Kidney capillary endothelial cell (primary cell): Measurements from ENCODE around the gene BET1L.
"Not testable (repeated sequence)": the region's sequence is repeated elsewhere in the genome, so short reads cannot be mapped to it uniquely, and the experiment has no call there.

Source experiments
- DNase-seq: peaks from one replicate; pipeline ENCODE4 v3.0.0-alpha.2; 2018; ENCODE audit warnings: low spot score

The BET1L gene

DNA sequence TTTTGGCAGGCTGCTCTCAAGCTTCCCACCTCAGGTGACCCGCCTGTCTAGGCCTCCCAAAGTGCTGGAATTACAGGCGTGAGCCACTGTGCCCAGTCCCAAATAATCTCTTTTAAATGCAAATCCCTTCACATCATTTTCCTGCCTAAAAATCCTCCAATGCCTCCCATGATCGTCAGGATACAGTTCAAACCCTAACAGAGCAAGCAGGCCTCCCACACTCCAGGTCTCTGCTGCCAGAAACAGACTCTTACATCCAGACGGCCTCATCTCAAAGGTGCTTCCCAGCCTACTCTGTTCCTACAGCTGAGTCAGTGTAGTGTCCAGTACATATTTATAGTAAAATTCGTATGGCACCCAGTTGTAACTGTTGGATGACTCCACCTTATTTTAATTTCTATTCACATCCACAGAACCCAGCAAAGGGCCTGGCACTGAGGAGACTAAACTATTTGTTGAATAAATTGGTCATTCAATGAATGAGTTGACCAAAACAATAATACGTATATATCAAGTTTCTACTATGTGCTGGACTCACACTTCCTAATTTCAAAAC lies 20.7 kb upstream of the BET1L start:
- no peak for DNase-seq

DNA sequence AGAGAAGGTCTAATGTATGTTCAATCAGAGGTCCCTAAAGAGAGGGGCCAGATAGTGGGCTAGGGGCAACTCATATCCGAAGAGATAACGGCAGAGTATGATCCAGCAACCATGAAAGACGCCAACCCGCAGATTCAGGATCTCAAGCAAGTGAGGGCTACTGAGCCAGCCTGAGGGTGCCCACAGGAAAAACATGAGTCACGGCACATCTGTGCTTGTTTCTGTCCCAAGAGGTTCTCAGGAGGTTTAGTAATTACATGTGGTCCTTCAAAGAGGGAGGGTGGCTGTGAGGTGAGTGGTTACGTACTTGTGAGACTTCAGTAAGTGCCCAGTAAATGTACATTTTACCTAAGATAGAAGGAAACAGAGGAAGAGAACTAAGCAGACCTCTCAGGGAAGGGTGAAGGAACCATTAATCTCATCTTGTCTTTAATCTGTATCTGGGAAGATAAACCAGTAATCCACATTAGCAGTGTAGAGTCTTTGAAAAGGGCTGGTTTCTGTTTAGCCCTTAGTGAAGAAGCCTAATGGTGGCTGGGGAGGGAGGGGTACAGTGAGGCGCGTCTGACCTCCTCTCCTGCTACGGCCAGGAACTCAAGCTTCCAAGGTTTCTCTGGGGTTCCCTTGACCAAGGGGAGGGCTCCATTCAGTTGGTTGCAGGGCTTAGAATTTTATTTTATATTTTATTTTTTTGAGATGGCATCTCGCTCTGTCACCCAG lies 18.7 kb upstream of the BET1L start:
- DNase-seq: no peak

DNA sequence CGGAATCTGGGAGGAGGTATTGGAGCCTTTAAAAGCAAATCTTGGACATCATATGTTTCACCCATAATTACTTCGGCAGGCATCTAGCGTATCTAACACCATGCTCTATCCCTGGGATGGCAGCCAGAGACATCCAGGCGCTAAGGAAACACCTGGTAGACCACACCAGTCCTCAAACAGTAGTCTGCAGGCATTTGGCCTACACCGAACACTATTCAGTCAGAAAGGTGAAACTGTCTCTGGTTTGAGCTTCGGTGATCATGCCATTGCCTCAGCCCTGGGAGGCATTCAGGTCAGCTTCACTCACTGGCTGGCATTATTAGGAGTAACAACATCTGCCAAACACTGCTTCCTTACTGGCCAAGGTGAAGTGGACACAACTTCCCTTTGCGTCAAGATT lies 17.2 kb upstream of the BET1L start:
- DNase-seq: no peak

DNA sequence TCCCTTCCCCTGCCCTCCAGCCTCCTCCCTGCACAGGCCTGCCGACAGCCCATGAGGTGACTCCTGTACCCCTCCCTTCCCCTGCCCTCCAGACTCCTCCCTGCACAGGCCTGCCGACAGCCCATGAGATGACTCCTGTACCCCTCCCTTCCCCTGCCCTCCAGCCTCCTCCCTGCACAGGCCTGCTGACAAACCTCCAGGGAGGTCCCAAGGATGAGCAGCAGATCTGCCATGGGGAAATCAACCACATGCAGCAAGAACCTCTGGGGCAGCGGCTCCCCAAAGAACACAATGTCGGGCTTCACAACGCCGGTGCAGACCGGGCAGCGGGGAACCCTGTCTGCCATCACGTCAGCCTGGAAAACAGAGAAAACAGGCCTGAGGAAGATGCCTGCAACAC lies 16.7 kb upstream of the BET1L start:
- DNase-seq: no peak

DNA sequence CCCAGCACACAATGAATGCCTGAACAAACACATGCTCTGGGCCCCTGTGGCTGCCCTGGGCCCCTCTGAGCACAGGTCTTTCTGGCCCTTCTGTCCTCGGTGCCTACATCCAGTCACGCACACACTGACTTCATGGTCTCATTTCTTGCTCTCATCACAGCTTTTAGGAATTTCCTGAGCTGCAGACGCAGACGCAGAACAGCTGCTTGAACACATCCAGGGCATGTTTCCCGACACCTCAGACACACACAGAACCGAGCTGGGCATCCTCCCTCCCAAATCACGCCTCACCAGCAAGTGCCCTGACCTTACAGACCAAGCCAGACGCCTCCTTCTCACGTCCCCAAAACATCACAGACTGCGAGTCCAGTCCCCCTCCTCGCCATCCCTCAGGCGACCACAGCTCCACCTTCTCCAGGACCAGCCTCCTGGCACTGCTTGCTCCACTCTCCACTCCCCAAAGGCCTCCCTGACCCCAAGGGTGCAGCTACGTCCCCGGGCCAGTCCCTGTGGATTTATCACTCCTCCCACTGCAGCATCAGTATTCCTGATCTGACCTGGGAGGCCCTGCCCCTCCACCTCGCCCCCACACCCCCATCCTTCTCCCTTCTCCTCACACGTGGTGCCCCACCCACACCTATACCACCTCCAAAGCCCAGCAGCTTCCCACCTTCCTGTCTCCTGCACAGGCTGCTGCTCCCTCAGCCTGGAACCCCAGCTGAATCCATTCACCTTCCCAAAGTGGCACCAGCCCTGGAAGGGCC lies 16.0 kb upstream of the BET1L start:
- DNase-seq: no peak

DNA sequence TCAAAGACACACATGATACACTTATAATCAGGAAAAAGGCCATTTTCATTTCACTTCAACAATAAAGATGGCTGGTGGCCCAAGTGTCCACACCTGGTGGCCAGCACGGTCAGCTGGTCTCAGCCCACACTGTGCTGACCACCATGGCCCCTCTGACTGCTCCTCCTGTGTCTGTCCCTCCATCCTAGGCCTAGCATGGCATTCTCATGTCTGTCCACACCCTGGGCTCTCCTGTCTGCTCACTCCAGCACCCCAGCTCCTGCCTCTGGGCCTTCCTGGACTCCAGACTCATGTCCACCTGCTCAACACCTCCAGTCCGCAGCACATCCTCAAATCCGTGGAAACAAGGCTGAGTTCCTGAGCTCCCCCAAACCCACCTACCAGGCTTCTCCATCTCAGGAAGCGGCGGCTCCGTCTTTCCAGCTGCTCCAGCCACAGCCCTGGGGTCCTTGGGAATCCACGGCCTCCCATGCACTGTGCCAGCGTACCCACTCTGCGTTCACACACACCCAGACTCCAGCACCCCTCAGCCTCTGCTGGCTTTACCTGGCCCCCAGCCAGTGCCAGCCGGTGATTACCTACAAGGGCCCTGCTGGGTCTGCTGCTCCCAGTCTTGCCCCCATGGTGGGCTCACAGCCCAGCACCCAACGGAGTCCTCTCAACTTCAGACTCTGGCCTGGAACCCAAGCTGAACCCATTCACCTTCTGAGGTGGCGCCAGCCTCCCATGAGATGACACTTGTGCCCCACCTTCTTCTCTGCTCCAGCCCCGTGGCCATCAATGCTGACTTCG lies 15.0 kb upstream of the BET1L start:
- no peak for DNase-seq

DNA sequence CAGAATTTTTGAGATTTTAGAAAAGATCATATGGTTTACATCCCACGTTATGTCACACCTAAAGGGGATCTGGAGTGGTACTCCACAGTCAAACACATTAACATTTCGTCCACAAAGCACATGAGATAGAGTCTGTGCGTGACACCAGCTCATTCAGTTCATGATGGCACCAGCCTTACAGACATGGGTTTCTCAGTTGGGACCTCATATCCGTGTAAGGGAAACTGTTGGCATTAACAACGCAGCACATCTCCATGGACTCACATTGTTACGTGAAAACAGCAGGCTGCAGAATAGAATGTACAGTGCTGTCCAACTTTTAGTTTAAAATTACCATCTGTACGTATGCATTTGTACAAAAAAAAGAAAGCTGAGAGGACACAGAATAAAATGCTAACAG lies 14.3 kb upstream of the BET1L start:
- DNase-seq: no peak

DNA sequence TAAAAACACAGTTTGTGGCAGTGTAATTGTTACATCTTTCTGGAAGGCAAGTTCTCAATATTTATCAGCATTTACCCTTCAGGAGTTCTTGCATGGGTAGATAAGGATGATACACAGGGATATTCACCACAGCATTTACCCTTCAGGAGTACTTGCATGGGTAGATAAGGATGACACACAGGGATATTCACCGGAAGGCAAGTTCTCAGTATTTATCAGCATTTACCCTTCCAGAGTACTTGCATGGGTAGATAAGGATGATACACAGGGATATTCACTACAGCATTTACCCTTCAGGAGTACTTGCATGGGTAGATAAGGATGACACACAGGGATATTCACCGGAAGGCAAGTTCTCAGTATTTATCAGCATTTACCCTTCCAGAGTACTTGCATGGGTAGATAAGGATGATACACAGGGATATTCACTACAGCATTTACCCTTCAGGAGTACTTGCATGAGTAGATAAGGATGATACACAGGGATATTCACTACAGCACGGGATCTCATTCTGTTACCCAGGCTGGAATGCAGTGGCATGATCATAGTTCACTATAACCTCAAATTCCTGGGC lies 13.5 kb upstream of the BET1L start:
- DNase-seq: not testable (repeated sequence)

DNA sequence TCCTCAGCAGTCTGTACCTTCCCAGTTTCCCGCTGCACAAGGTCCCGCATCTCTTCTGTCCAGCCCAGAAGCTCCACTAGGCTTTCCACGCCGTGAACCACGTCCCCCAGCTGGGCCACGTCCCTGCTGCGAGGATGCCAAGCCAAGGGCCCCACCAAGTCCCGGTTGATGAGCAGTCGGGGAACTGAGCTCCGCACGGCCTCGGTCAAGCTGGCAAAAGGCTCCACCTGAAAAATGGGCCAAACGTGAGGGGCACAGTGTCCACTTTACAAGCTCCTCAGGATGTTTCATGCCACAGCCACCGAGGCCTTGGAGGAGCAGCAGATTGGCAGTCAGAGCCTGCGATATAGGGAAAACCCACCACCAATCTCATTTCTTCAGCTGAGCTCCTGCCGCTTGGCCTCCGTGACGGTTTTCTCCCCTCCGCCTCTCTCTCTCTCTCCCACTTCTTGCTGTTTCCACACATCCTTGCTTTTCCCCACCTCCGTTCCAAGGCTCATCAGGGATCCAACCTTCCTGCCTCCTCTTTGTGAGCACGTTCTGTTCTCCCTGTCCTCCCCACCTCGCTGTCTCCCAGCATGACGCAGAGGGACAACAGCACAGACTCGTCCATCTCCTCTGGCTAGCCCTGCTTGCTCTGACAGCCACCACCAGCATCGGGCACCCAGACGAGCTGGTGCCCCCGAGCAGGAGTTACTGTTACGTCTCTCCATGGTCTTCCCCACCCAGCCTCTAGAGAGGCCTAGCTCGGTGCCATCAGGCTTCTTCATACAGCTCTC lies 11.8 kb upstream of the BET1L start:
- no peak for DNase-seq

DNA sequence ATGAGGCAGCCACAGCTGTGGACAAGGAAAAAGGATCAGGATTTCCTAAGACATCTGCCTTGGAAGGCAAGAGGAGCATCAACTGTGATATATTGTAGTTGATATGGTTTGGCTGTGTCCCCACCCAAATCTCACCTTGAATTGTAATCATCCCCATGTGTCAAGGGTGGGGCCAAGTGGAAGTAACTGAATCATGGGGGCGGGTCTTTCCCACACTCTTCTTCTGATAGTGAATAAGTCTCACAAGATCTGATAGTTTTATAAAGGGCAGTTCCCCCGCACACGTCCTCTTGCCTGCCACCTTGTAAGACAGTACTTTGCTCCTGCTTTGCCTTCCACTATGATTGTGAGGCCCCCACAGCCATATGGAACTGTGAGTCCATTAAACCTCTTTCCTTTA lies 10.5 kb upstream of the BET1L start:
- DNase-seq: no peak

DNA sequence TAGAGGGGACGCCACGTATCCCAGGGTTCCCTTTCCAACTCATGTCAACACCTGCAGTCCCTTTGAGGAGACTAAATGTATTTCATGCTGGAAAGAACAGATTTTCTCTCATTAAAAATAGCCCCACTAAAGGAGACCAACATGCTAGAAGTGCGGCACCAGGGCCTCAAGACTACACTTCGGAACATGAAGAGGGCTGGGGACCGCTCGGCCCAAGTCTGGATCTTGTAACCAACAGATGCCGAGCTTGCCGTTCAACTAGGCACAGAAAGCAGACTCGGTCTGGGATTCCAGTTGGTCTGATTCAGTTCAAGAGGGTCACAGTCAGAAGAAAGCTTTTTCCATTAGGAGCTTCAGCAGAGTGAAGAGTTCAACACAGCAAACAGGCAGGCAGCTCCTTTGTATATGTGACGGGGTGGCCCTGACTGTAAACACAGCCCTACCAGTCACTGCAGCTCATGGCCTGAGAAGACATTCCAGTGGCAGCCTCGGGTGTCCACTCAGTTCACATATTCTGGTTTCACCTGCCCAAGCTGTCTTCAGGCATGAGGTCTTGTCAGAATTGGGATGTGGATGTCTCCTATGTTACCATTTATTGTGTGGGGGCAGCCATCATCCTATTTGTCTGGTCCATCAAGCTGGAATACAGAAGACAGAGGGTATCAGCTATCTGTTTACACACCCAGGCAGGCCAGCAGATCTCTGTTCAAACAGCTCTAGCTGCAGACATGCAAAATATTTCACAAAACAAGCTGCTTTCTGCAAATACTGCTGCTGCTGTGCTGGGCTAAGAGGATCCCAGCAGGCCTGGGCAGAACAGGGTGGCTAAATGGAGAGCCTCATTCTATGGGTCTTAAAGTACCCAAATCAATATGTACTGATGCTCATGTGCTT lies 9.1 kb upstream of the BET1L start:
- DNase-seq: no peak

DNA sequence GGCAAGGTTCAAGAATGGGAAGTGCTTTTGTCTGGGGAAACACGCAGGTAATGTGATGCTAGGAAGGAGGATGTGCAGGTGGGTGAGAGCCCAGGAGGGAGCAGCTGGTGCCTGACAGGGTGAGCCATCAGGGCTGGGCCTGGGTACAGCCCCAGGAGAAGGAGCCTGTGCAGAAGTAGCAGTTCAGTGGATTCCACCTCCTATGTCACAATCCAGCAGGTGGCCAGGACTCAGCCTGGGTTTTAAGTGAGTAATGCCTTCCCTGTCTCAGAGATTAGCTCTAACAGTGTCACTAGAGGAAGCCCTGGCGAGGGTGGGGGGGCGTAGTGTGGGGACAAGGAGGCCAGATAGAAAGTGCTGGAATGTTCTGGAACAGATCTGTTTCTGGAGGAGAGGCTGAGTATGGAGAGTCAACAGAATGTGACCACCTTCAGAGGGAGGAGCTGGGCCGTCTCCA lies 8.4 kb upstream of the BET1L start:
- DNase-seq: no peak

DNA sequence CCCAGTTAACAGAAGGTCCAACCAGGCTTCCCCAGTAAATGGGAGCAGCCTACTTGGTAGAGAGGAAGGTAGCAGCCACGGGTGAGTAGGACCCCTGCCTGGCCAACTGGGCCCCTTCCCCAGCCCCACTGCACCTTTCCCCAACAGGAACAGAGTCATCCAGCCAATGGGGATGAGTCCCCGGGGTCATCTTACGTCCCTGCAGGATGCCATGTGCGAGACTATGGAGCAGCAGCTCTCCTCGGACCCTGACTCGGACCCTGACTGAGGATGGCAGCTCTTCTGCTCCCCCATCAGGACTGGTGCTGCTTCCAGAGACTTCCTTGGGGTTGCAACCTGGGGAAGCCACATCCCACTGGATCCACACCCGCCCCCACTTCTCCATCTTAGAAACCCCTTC lies 6.9 kb upstream of the BET1L start:
- no peak for DNase-seq

DNA sequence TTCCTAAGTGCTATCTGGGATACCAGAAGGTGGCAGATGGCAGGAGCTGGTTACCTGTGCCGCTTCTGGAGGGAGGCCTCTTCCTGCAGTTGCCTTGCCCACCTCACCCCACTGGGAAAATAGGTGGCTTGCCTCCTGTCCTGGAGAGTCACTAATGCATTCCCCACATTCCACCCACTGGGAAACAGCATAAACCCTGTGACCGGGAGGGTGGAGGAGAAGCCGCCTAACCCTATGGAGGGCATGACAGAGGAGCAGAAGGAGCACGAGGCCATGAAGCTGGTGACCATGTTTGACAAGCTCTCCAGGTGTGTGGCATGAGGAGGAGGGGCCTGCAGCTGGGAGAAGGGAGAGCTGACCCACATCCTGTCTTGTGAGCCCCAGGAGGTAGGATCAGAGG lies 5.9 kb upstream of the BET1L start:
- no peak for DNase-seq

DNA sequence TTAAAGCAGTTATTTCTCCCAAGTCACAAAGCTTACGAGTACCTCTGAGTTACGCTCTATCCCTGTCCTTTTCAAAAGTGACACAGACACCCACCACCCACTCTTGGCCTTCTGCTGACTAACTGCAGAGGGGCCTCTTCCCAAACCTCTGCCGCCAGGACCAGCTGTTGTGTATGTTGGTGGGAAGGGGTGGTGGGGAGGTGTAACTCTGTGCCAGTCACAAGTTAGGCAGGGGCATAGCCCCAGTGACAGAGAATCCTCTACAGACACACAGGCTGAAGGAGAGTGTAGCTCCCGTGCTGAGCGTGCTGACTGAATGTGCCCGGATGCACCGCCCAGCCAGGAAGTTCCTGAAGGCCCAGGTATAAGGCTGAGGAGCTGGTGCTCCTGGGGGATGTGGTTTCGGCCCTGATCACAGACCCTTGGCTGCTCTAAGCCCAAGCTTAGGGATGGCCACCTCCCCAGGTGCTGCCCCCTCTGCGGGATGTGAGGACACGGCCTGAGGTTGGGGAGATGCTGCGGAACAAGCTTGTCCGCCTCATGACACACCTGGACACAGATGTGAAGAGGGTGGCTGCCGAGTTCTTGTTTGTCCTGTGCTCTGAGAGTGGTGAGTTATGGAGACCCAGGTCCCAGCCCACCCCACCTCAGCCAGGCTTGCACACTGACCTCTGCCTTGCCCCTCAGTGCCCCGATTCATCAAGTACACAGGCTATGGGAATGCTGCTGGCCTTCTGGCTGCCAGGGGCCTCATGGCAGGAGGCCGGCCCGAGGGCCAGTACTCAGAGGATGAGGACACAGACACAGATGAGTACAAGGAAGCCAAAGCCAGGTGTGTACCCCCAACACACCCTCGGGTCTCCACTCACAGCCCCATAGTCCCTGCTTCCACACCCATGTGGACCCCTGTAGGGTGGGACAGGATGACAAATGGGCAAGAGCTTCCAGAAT lies 5.2 kb upstream of the BET1L start:
- DNase-seq: no peak

DNA sequence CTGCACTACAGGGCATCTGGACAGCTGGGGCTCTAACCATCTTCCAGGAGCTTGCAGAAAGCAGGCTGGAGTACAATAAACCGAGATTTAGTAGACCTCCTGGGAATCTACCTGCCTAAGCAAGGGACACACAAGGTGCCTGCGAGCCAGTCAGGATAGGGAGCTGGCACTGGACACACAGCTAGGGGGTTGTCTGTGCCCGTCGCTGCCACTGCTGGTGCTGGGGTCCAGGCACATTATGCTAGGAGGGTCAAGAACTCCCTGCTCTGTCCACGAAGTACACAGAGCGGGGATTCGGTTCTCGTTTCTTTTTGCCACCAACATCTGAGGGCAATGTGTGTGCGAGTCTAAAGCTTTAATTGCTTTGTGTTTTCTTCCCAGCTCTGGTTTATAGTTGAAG lies 4.5 kb upstream of the BET1L start:
- DNase-seq: no peak

DNA sequence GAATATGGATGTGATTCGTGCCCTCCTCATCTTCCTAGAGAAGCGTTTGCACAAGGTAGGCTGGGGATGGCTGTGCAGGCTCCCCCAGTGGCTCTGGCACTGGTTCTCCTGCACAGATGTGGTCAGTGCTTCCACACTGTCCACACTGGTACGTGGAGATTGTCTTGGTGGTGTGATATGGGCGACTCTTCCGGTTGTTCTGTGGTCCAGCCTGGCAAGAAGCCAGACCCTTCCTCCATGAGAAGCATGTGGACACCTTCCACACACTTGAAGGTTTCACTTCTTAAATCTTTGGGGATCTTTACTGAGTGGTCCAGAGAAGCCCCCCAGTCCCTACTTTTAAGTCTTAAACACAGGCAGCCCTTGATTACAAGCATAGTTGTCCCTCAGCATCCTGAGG lies 4.1 kb upstream of the BET1L start:
- DNase-seq: no peak

DNA sequence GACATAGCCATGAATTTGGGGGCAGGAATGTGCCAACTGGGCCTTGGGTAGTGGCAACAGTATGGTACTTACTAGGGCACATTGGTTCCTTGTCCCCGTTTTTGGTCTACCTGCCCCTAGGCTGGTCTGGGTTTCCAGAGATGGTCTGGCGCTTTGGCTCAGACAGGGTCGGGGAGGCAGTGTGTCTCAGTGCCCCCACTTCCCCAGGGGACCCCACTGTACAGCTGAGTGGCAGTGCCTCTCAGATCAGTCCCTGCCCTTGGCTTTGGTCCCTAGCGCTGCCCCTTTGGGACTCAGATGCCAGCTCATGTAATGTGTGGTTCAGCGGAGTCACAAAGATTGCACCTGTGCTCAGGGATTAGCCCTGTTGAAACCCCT lies 3.6 kb upstream of the BET1L start:
- DNase-seq: no peak

DNA sequence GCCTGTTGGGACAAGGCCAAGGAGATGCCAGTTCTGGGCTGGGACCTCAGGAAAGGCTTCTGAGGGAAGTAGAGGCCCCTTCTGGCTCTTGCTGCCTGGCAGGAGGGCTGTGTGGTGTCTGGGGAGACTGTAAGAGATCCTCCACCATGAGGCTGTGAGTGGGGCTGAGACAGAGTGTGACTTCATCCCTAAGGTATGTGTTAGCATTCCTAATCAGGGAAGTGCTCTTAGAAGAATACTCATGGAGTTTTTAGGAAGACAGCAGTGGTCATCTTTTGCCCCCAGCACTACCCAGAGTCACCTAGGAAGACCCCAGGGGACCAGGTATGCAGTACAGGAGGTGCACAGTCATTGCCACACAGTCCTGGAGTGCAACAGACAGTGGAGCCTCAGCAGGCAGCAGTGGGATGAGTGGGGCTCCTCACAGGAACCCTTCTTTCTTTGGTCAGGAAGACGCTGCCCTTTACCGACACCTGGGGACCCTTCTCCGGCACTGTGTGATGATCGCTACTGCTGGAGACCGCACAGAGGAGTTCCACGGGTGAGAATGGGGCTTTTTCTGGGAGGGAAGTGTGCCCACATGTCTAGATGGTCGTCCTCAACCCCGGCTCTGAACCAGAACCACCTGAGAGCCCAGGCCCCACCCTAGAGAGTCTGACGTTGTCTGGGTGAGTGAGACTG lies 3.1 kb upstream of the BET1L start:
- DNase-seq: peak; percentile 46
